ENCODE measurements around the gene ANO1.

Gene ANO1

DNA sequence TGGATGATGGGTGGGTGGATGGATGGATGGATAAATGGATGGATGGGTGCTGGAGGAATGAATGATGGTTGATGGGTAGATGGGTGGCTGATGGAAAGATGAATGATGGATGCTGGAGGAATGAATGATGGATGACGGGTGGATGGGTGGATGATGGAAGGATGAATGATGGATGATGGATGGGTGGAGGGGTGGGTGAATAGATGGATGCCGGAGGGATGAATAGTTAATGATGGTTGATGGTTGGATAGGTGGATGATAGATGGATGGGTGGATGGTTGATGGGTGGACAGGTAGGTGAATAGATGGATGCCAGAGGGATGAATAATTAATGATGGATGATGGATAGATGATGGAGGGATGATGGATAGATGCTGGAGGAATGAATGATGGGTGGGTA lies 41.4 kb downstream of the ANO1 start:
- no peak for DNase-seq

DNA sequence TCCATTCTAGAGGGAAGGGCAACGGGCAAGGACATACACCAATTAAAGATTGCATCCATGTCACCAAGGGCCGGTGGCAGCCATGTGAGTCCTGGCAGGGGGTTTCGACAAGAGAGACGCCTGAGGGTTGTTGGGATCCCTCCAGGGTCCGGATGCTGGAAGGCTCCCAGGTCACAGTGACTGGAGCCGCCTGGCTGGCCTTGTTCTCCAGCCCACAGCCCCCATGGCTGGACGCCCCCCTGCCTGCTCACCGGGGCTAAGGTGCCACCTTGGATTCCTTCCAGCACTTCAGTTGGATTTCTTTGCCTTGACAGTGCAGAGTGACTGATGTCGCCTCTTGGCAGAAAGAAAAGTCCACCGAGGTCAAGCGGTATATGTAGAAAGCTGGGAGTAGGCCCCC lies 42.6 kb downstream of the ANO1 start:
- no peak for DNase-seq

DNA sequence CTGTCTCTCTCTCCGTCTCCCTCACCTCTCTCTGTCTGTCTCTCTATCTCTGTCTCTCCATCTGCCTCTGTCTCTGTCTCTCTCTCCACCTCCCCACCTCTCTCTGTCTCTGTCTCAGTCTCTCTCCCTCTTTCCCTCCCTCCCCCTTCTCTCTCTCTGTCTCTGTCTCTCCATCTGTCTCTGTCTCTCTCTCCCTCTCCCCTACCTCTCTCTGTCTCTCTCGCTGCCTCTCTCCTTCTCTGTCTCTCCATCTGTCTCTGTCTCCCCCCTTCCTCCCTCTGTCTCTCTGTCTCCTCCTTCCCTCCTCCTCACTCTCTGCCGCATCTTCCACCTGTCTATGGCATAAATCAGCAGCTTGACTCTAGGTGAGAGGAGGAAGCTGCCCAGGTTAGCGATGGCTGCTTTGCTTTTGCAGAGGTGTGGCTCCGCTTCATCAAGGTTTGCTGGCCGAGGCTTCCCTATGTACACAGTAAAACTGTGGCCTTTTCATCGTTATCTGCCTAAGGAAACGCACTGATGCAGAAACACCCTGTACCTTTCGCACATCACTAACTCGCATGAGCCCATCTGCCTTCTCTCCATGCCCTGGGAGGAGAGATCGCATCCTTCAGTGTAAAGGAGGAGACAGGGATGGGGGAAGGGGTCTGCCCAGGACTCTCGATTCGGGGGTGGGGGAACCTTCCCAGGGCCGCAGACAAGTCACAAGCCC lies 44.5 kb downstream of the ANO1 start:
- DNase-seq, result no peak

DNA sequence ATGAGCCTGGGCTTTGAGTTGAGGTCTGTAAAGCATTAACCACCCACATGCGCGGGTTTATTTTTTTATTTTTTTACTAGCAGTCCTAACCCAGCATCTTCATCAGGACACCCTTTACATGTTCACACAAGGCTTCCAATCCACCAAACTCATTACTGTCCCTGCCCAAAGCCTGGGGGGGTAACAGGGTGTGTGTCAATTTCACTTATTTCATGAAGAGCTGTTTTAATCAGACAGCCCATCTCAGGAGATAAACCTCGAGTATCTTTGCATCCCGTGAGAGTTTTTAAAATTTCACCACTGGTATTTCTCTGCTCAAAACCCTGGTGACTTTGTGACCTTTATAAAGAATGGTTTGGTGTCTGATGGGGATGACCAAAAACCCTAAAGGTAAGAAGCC lies 45.6 kb downstream of the ANO1 start:
- DNase-seq, result no peak

DNA sequence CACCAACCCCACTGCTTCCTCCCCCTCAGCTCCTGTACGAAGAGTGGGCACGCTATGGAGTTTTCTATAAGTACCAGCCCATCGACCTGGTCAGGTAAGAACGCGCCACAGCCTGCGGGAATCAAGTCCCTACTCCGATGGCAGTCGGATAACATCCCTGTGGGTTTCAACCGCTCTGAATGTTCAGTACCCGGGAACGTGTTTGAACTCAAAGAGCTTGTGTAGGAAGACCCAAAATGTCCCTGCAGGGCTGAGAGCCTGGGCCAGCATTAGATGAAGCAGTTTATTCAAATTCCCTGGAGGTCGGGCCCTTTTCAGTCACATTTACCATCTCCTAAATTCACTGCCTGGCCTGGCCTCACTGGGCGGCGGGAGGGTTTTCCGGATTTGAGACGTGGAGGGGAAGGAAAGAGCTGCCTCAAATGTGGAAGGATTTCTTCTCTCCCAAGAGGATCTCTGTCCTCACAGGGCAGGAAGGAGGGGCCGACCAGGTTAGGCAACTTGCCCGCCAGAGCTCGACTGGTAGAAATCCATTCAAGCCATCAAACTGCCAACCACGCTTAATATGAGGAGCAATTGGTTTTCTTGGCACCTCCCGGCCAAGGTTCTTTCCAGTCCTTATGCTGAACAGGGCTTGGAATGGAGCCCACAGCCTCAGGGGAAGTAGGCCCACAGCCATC lies 46.3 kb downstream of the ANO1 start:
- DNase-seq, result no peak

DNA sequence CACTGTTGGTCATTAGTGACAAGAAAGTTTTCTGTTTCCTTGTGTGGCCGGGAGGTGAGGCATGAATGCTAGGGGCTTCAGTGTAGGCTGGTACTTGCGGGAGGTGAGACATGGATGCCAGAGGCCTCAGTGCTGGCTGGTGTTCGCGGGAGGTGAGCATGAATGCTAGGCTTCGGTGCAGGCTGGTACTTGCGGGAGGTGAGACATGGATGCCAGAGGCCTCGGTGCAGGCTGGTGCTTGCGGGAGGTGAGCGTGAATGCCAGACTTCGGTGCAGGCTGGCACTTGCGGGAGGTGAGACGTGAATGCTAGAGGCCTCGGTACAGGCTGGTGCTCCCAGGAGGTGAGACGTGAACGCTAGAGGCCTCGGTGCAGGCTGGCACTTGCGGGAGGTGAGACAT lies 48.4 kb downstream of the ANO1 start:
- DNase-seq, result no peak

DNA sequence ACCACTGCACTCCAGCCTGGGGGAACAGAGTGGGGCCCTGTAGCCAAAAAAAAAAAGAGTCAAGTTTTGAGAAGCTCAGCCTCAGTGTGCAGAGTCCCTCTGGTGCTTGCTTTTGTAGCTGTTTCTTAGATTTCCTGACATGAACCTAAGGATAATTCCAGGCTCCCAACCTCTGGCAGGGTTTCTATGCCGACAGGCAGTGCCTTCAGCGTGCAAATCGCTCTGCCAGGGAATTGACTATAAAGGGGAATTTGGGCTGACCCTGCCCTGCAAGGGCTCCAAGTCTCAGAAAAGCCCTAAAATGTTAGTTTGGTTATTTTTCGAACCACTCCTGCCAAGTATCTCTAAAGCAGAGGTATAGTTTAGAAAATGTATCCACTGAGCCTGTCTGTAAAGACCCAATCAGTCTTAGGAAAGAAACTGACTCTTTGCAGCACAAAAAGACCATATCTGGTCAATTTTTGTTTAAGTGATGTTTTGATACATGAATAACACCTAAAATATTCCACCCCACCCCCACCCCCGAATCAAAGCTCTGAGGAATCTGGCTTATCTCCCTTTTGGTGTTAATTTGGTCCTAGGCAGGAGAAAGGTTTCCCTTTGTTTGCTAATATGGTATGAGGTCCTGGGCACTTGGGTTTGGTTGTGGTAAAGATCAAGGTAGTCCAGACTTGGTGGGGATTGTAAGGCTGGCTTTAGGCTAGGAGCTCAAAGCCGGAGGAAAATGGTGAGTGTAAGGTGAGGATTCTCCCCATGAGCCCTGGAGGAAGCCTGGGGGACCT lies 49.7 kb downstream of the ANO1 start:
- no peak for DNase-seq

DNA sequence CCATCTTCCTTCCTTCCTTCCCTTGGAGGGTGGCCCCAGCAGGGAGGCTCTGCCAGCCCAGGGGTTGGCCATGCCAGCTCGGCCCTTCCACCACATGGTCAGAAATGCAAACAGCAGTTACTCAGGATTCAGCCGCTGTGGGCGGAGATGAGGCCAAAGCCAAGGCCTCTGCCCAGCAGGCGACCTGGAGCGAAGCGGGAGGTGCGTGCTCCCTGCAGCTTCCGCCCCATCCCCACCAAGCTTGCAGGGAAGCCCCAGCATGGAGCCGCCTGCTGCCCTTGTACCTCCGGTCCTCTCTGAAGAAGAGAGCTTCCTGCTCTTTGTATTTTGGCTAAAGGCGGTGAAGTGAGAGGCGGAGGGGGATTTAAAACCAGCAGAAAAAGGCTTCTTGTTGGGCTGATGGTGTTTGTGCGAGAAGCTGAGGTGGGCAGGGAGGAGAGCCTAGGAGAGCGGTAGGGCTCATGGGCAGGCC lies 50.4 kb downstream of the ANO1 start:
- no peak for DNase-seq

DNA sequence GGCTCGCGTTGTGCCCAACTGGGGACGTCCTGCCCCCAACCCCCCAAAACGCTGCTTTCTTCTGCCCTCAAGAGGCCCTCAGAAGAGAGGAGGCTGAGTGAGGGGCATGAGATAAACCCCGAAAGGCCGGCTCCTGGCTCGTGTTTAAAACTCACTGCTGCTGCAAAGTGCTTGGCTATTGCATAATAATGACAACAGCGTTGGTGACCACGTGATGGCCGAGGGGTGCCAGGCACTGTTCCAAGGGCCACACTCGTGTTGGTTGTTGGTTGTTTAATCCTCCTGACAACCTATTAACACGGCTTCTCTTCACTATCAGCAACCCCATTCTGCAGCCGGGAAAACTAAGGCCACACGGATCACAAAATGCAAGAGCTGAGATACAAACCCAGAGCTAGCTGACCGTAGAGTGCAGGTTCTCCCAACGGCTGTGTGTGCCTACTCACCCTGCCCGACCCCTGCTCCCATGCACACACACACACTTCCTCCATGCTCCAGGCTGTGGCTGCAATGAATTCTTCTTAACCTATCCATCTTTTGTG lies 51.0 kb downstream of the ANO1 start:
- DNase-seq, result no peak

DNA sequence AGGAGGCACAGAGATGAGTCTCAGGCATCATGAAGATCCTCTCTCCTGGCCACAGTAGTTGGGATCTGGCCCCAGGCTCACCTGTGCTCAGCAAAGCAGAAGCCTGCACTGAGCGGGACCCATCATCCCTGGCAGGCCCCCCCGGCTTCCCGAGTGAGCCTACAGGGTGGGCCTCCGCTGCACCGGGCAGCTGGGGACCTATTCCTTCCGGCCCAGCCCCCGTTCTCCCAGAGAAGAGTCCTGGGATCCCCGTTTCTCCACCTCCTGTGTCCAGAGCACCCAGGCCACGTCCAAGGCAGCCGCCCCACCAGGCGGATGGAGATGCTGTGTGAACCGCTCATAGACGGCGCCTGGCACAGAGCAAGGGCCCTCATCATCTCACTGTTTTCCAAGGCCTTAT lies 52.5 kb downstream of the ANO1 start:
- DNase-seq, result no peak

DNA sequence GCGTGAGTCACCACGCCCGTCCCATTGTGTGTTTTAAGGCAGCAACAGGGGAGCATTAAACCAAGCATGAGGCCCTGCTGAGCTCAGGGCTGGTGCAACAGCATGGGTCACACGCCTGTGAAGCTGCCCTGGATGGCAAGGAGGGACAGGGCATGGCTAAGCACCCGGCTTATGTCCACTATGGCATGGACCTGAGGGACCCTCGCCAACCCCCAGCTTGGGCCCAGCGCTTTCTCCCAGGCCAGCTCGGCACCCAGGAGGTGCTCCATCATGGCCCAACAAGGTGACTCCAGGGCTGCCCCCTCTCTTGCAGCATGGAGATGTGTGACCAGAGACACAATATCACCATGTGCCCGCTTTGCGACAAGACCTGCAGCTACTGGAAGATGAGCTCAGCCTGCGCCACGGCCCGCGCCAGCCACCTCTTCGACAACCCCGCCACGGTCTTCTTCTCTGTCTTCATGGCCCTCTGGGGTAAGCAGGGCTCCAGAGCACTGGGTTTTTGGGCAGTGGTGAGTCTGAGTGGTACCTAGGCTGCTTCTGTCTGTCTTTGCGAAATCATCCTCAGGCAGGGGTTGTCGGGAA lies 53.6 kb downstream of the ANO1 start:
- DNase-seq, result no peak

DNA sequence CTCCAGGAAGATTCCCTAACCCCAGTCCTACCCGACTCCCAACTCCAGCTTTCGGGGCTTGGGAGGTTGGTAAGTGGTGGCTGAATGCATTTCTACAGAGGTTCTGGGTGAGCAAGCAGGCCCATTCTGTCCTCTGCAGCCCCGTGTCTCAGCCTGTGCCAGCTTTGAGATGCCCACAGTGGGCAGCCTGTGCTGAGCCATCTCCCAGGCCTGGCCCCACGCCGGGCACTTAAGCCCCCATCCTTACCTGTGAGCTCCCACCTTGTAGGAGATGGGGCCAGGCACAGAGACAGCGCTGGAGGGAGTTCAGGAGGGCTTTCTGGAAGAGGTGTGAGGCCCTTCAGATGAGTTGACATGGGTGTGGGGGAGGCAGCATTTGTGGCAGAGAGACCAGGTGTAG lies 54.5 kb downstream of the ANO1 start:
- DNase-seq, result no peak

DNA sequence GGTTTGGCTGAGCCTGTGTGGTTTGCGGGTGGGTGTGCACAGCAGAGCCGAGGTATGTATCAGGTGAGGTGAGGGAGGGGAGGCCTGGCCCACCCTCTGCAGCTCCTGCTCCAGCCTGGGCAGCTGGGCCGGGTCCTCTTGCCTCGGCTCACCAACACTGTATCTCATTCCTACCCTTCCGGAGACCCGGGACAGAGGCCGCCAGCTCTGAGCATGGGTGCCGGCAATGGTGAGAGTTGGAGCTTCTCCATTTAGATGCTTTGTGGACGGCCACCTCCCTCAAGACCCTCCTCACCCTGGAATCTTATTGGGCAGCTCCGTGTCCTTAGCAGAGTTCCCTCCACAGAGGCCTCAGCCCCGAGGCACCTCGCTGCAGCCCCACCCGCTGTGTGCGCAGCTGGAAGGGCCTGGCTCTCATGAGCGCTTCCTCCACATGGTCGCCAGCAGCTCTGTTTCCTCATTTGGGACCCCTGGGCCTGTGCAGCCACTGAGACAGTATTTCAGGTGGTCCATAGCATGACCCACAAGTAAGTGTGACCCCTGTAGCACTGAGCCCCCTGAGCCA lies 55.7 kb downstream of the ANO1 start:
- no peak for DNase-seq

DNA sequence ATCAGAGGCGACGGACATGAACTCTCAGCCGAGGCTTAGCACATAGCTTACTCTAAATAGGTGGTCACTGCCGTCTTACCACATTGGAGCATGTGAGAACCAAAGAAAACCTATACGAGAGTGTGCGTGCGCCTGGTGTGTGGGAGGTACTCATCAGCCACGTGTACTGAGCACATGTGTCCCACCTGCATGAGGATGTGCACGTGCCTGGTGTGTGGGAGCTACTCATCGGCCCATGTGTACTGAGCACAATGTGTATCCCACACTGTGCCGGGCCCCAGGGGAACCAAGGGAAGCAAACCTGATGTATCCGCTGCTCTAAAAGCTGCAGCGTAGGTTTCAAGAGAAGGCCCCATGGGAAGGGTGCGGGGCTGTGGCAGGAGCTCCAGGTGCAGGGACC lies 56.4 kb downstream of the ANO1 start:
- DNase-seq, result no peak

DNA sequence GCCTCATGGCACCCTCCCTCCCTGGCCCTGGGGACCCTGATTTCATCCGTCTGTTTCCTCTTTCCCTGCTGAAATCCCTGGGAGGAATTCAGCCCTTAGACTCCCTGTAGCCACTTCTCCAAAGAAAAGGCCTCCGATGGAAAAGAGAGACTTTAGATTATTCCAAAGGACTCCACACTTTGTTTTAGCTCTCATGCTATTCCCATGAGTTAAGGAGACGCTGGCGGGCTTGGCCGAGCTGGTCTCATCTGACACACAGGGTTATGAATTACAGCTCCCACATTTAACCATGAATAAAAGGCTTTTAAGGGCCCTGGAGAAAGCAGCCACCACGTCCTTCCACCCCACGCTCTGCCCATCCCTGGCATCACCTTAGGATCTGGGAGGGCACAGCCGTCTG lies 57.0 kb downstream of the ANO1 start:
- DNase-seq, result no peak

DNA sequence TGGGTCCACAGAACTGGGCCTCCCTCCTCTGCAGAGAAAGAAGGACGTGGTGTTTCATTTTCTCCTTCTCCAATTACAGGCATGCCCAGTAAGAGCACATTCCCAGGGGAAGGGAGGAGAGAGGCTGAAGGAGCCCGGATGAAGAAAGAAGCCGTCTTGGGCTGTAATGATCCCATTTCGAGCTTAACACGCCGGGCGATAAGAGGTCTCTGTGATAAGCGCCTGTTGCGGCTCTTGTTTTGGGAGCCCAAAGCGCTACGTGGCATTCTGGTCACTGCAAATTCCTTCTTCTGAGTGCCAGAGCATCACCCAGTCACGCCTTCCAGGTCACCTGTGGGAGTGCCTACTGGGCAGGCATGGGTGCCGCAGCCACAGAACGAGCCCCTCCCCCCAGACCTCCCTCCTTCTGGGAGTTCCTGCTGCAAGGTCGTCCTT lies 57.5 kb downstream of the ANO1 start:
- DNase-seq, result no peak

DNA sequence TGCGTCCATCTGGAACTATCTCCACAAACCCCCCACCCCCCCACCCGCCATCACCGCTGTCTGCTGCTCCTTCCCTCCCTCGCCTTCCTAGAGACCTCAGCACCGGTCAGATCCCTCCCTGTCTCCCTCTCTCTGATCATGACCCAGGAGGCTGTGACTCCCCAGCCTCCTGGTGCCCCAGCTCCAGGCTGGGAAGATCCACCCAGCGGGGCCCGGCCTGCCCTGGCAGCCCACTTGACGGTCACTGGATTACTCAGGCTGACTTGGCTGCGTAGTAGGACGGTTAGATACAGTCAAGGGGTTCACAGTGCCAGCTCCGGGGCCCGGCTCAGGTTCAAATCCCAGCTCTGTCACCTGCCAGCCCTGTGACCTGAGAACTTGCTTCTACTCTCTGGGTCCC lies 59.3 kb downstream of the ANO1 start:
- DNase-seq, result no peak

DNA sequence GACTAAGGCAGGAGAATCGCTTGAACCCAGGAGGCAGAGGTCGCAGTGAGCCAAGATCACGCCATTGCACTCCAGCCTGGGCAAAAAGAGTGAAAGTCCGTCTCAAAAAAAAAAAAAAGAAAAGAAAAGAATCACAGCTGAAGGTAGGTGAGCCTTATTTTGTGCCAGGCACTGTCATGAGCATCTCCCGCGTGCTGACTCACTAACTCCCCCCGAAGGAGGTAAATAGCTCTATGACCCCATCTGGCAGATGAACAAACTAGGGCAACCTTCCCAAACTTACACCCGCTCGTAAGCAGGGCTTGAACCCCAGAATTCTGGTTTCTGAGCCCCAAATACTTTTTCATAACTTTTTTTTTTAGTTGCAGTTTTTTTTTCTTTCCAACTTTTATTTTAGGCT lies 60.3 kb downstream of the ANO1 start:
- no peak for DNase-seq

DNA sequence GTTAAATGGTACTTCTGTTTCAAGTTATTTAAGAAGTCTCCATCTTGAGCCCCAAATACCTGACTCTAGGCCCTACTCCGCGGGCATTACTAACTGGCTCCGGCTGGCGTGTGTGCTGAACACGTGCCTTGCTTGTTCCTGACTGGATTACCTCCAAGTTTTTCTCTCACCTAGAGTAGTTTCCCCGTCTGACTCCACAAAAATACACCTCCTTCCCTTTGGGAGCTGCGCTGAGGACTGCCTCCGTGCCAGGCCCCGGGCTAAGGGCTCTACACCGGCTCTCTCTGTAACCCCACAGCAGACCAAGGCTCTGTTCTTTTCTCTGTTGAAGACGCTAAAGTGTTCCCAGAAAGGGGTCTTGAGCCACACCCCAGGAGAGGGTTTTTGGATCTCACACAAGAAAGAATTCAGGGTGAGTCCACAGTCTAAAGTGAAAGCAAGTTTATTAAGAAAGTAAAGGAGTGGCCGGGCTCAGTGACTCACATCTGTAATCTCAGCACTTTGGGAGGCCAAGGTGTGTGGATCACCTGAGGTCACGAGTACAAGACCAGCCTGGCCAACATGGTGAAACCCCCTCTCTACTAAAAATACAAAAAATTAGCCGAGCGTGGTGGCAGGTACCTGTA lies 61.8 kb downstream of the ANO1 start:
- DNase-seq, result no peak

DNA sequence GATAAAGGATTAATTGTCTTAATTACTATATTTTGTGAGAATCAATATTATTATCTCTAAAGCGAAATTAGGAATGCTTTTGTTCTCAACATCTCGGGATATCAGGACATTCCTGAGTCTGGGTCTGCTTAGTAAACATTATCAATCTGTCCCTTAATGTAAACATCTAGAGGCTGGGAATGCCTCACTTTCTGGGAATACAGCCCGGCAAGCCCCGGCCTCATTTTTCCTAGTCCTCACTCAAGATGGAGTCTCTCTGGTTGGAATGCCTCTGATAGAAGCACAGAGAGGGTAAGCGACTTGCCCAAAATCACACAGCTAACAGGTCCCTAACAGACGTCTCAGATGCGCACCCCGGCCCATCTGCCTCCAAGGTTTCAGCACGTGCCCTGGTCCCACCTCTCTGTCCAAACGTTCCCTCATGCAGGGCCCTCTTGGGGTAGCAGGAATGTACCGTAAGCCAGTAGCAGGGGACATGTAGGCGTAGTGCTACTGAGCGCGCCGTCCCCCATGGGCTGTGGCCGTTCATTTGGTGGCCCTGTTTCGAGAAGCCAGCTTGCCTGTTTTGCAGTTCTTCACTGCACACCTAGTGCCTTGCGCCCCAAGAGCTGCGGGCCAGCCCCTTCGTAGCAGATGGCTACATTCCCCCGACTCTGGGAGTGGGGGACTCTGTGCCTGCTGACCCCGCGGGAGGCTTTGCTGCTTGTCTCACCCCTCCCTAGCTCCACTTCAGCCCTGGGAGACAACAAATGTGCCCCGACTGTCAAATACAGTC lies 62.8 kb downstream of the ANO1 start:
- DNase-seq, result no peak

DNA sequence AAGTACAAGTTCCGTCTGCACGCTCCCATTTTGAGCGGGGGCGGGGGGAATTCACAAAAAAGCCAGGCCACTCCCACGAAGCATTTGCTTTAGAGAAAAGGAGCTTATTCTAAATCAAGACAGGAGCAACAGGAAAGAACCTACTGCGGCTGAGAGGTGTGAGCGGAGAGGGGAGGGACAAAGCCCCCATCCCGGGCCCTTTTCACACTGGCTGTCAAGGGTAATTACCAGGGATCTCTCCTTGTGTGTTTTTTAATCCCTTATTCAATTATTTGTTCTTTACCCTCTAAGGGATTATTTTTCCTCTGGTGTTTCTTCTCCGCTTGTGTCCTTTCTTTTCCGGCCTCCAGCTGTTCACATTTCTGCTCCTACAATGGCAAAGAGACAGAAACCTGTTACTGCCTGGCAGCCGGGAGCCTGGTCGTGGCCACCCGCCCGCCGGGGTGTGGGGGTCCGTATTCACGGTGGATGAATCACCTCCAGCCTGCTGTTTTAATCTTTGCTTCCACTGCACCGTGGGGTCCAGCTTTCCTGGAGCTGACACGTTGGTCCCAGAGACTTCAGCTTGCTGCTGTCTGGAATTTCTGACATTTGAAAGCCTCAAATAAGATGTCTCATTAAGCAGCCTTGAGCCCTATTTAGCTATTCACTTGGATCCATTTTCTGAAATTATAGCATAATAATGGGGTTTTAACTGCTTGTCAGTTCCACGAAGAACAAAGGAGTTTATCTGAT lies 63.5 kb downstream of the ANO1 start:
- DNase-seq, result no peak
